T-cell (primary cell): ENCODE data around the gene TTF1. TPM values are rescaled to one million over a fixed set of nuclear protein-coding genes. Genes with fewer than 3 reads are reported as not detected.

Experiments used
- ATAC-seq, 4 experiments: fragments of 200-7000 bp in 3 of 4; fragments of 150-1000 bp in 1 of 4; cut with Tn5 transposase; replicated peaks in 1 of 4; 1 replicate in 3 of 4; 2 replicates in 1 of 4; pipeline ENCODE4 v1.10.0; 2021; ENCODE audit warnings: moderate library complexity in 3 of 4, mild to moderate bottlenecking in 2 of 4, moderate number of reproducible peaks in 1 of 4
- CTCF ChIA-PET, 2 donors: fragments of 300-600 bp; sonication (Branson Sonifier 250); formaldehyde crosslinking; loops; one replicate each; lab custom pipeline; 2022; ENCODE audit warnings: antibody characterized with exemption in 2 of 2; lab: Charles Lee
- POLR2A ChIA-PET, 2 donors: fragments of 300-600 bp; sonication (Branson Sonifier 250); formaldehyde crosslinking; loops; one replicate each; lab custom pipeline; 2022; ENCODE audit warnings: antibody characterized with exemption in 2 of 2; lab: Charles Lee
- DNase-seq, 35 experiments: peaks; one replicate each; pipeline versions ENCODE4 v3.0.0 to v3.0.0-alpha.2; 2013 to 2023
- H3K27ac ChIP-seq: one replicate; pipeline ENCODE4 v1.5.1; 2013; ENCODE audit warnings: low read length
- H3K27me3 ChIP-seq, 2 experiments: replicated peaks in 1 of 2; 1 replicate in 1 of 2; 2 replicates in 1 of 2; pipeline versions ENCODE4 v1.6.1 to v1.7.0; 2013; ENCODE audit warnings: low read length in 1 of 2, mixed read lengths in 1 of 2; ENCODE audit not compliant: control insufficient read depth in 2 of 2, insufficient read depth in 2 of 2; ENCODE audit errors: extremely low read depth in 1 of 2
- H3K36me3 ChIP-seq, 2 donors: 1 replicate in 1 of 2; 2 replicates in 1 of 2; pipeline versions ENCODE4 v1.6.1 to v1.7.0; 2013; ENCODE audit warnings: low read length in 1 of 2; ENCODE audit not compliant: control insufficient read depth in 2 of 2, insufficient read depth in 1 of 2; ENCODE audit errors: extremely low read depth in 1 of 2
- H3K4me1 ChIP-seq, 2 experiments: 1 replicate in 1 of 2; 2 replicates in 1 of 2; pipeline versions ENCODE4 v1.6.1 to v1.7.0; 2013; ENCODE audit warnings: low read length in 2 of 2, mixed read lengths in 1 of 2; ENCODE audit not compliant: insufficient read depth in 2 of 2, control insufficient read depth in 1 of 2; ENCODE audit errors: extremely low read depth in 1 of 2
- H3K4me3 ChIP-seq, 2 donors: 1 replicate in 1 of 2; 2 replicates in 1 of 2; pipeline versions ENCODE4 v1.5.1 to v1.7.0; 2013; ENCODE audit warnings: mild to moderate bottlenecking in 2 of 2, low read length in 1 of 2, moderate library complexity in 1 of 2; ENCODE audit not compliant: control insufficient read depth in 1 of 2; ENCODE audit errors: extremely low read depth in 1 of 2
- H3K9me3 ChIP-seq: 2 replicates; pipeline ENCODE4 v1.7.0; 2013
- H3K27ac Mint-ChIP-seq, 2 donors: one replicate each; pipeline ENCODE4 v1.8.0; 2020 to 2021; ENCODE audit warnings: mild to moderate bottlenecking in 2 of 2, mixed read lengths in 2 of 2
- H3K27me3 Mint-ChIP-seq, 2 donors: one replicate each; pipeline ENCODE4 v1.8.0; 2021 to 2022; ENCODE audit warnings: mixed read lengths in 2 of 2
- H3K36me3 Mint-ChIP-seq: one replicate; pipeline ENCODE4 v1.8.0; 2021; ENCODE audit warnings: mixed read lengths
- H3K4me1 Mint-ChIP-seq, 3 donors: one replicate each; pipeline ENCODE4 v1.8.0; 2020 to 2022; ENCODE audit warnings: mixed read lengths in 3 of 3, mild to moderate bottlenecking in 1 of 3
- H3K4me3 Mint-ChIP-seq, 3 donors: one replicate each; pipeline ENCODE4 v1.8.0; 2020 to 2022; ENCODE audit warnings: mild to moderate bottlenecking in 3 of 3, mixed read lengths in 3 of 3, moderate library complexity in 3 of 3
- H3K9me3 Mint-ChIP-seq, 3 donors: one replicate each; pipeline ENCODE4 v1.8.0; 2020 to 2022; ENCODE audit warnings: mixed read lengths in 3 of 3
- WGBS: methylation state at CpG from one replicate; pipeline ENCODE4 v1.1.5; 2013; ENCODE audit warnings: missing lambda C conversion rate; ENCODE audit not compliant: insufficient coverage; 5-methylcytosine and 5-hydroxymethylcytosine counted together
- total RNA-seq, 35 experiments: library from RNA in 6 of 35; stranded (reverse) in 6 of 35; fragments of 120-200 nt in 1 of 35; gene quantifications; one replicate each; pipeline versions ENCODE4 v1.2.1 to v1.2.4 and lab custom pipeline; 2013 to 2026

Gene TTF1
- total RNA-seq, 5 donors from 2014 or later (not counting 1 experiment from before 2014, with no cell fraction given), result 12.5 to 20.9 (median 19.2) TPM

DNA sequence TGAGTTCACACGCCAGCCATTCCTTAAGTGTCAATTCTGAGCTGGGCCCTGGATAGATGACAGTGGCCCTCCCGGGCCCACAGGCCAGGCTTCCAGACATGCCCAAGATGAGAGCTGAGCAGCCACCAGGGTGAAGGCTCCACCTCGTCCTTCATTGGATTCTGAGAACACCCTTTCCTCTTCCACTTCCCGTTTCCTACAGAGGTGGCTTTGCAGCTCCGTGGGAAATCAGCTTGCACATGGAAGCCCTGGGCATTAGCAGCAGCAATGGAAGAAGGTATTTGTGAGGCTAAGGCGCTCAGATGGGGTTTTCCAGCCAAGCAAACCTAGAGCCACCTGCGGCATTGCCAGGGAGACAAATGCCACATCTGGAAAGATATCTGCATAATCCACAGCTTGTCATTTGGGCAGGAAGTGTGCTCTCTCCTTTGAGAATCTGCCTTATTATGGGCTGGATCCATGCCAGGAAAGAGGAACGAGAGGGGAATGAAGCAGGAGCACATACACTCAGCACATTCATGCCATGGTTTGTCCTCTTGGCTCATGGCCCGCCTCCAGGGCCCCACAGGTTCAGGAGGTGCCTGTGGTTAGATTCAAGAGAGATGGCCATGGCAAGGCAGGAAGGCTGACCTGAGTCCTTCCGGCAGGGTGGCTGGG lies 37.4 kb upstream of the TTF1 start:
- Histone ChIP-seq H3K4me1 (no peaks in the 10 kb centered on the region), H3K27me3 (peaks cover 7 to 44% of the 10 kb centered on the region in 2 experiments), H3K36me3 (no peaks in the 10 kb centered on the region), H3K9me3 (no peaks in the 10 kb centered on the region), H3K27ac (no peak overlapping the region), H3K4me3 (no peak overlapping the region)
- ChIA-PET CTCF (no interaction called here), POLR2A (no interaction called here)
- DNase-seq (no peak), ATAC-seq (no peak)
- Mint-ChIP-seq H3K9me3 (no peaks in the 10 kb centered on the region), H3K4me1 (no peaks in the 10 kb centered on the region), H3K36me3 (no peaks in the 10 kb centered on the region), H3K27ac (no peak overlapping the region), H3K4me3 (no peak overlapping the region), H3K27me3 (peaks cover 34 to 59% of the 10 kb centered on the region in 2 donors)
- 74% methylated on average over 5 of the region's 10 CpGs for WGBS

DNA sequence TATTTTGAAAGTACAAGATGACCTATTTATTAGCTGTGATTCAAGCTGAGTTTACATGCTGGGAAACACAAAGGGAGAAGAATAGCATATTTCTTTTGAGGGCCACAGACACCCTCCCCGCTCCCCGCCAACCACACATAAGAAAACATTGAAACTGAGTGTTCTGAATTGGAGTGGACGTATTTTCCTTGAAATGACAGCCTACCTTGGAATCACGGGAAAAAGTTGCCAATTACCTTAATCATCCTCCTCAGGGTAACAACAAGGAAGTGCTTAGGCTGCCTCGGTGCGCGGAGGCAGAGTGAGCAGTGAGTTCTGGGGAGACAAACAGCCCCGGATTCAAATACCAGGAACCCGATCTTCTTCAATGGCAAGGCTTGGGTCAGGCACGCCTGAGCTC lies 34.8 kb upstream of the TTF1 start:
- Mint-ChIP-seq H3K4me1 (no peaks in the 10 kb centered on the region), H3K9me3 (no peaks in the 10 kb centered on the region), H3K4me3 (no peak overlapping the region), H3K27ac (no peak overlapping the region), H3K36me3 (no peaks in the 10 kb centered on the region), H3K27me3 (peaks cover 38 to 61% of the 10 kb centered on the region in 2 donors)
- Histone ChIP-seq H3K36me3 (no peaks in the 10 kb centered on the region), H3K27ac (no peak overlapping the region), H3K4me3 (no peak overlapping the region), H3K4me1 (no peaks in the 10 kb centered on the region), H3K27me3 (peaks cover 5 to 41% of the 10 kb centered on the region in 2 experiments), H3K9me3 (no peaks in the 10 kb centered on the region)
- 62% methylated on average over 6 of the region's 10 CpGs for WGBS
- ChIA-PET POLR2A (interaction anchor here in 1 of 2 donors (0.5 kb wide), 1 partner anchor 109 kb away, joined by 3 read pairs; no protein-coding TSS in a partner anchor), CTCF (no interaction called here)
- no peak for ATAC-seq
- no peak for DNase-seq

DNA sequence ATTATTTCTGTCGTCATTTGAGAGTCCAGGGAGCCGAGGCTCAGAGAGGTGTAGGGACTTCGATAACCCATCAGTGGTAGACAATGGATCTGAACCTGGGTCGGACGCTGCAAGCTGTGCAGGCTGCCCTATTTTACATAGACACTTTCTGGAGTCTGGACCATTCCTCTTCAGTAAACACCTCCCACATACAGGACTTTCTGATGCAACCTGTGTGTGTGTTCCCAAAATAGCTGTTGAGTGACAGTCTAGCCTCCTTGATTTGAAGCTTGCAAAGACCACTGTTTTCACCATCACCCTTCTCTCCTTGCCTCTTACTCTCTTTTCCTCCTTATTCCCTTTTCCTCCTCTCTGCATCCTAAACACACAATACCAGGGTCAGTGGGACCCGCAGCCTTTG lies 34.1 kb upstream of the TTF1 start:
- Histone ChIP-seq H3K4me3 (no peak overlapping the region), H3K27ac (no peak overlapping the region), H3K9me3 (no peaks in the 10 kb centered on the region), H3K4me1 (no peaks in the 10 kb centered on the region), H3K36me3 (no peaks in the 10 kb centered on the region), H3K27me3 (peaks cover 5 to 39% of the 10 kb centered on the region in 2 experiments)
- no peak for ATAC-seq
- DNase-seq, result no peak
- H3K4me3 Mint-ChIP-seq, result no peak overlapping the region
- H3K27ac Mint-ChIP-seq, result no peak overlapping the region
- no peaks in the 10 kb centered on the region for H3K4me1 Mint-ChIP-seq
- no peaks in the 10 kb centered on the region for H3K9me3 Mint-ChIP-seq
- CTCF ChIA-PET, result no interaction called here
- H3K36me3 Mint-ChIP-seq, result no peaks in the 10 kb centered on the region
- H3K27me3 Mint-ChIP-seq, result peaks cover 38 to 59% of the 10 kb centered on the region in 2 donors
- WGBS, result 83% methylated on average over 2 of the region's 6 CpGs
- POLR2A ChIA-PET, result interaction anchor here in 1 of 2 donors (0.5 kb wide), 1 partner anchor 109 kb away, joined by 3 read pairs; no protein-coding TSS in a partner anchor

DNA sequence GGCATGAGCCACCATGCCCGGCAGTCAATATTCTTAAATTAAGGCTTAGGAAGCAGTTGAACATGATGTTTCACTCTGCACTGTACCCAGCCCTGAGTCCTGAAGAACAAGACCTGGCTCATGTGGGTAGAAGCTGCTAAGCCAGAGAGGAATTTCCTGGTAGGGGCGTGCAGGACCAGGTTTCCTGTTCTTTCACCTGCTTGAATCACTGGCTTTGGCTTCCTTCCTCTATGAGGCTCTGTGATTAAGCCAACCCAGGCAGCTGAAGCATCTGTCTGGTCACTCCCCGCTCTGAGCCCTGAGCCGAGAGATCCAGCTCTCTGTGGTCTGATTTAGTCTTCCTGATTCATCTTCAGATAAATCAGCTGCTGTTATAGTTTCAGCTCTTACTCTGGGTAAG lies 32.5 kb upstream of the TTF1 start:
- ChIA-PET CTCF (no interaction called here), POLR2A (no interaction called here)
- Mint-ChIP-seq H3K27me3 (peaks cover 44 to 60% of the 10 kb centered on the region in 2 donors), H3K4me1 (no peaks in the 10 kb centered on the region), H3K36me3 (no peaks in the 10 kb centered on the region), H3K27ac (no peak overlapping the region), H3K4me3 (no peak overlapping the region), H3K9me3 (no peaks in the 10 kb centered on the region)
- Histone ChIP-seq H3K36me3 (no peaks in the 10 kb centered on the region), H3K4me1 (no peaks in the 10 kb centered on the region), H3K27ac (no peak overlapping the region), H3K27me3 (peaks cover 5 to 32% of the 10 kb centered on the region in 2 experiments), H3K4me3 (no peak overlapping the region), H3K9me3 (no peaks in the 10 kb centered on the region)
- WGBS, result 35% methylated on average over 4 of the region's 4 CpGs
- no peak for ATAC-seq
- no peak for DNase-seq

DNA sequence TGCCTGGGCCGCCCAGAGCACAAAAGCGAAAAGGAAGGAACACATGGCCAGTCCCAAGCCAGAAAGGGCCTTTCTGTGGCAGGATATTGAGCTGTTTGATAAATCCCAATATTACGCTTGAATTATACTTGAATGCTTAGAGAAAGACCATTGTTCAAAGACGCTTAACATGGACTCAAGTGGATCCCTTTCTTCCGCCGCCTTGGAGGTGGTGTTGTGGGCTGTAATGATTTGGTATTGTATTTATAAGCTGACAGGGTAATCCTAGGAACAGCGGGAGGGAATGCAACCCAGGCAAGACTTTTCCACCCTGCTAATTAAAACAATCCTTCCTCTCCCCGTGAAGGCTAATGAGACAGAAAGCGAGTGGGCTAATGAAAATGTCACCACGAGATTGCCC lies 28.2 kb upstream of the TTF1 start:
- ATAC-seq (no peak), DNase-seq (no peak)
- peaks cover 0 to 25% of the 10 kb centered on the region in 2 experiments for H3K27me3 ChIP-seq
- Mint-ChIP-seq H3K4me3 (no peak overlapping the region), H3K27ac (no peak overlapping the region), H3K9me3 (no peaks in the 10 kb centered on the region), H3K4me1 (no peaks in the 10 kb centered on the region), H3K36me3 (no peaks in the 10 kb centered on the region), H3K27me3 (peaks cover 46 to 50% of the 10 kb centered on the region in 2 donors)
- no peaks in the 10 kb centered on the region for H3K36me3 ChIP-seq
- no peak overlapping the region for H3K27ac ChIP-seq
- ChIA-PET CTCF (no interaction called here), POLR2A (no interaction called here)
- WGBS, result 80% methylated on average over 6 of the region's 10 CpGs
- H3K9me3 ChIP-seq, result no peaks in the 10 kb centered on the region
- H3K4me3 ChIP-seq, result no peak overlapping the region
- H3K4me1 ChIP-seq, result no peaks in the 10 kb centered on the region

DNA sequence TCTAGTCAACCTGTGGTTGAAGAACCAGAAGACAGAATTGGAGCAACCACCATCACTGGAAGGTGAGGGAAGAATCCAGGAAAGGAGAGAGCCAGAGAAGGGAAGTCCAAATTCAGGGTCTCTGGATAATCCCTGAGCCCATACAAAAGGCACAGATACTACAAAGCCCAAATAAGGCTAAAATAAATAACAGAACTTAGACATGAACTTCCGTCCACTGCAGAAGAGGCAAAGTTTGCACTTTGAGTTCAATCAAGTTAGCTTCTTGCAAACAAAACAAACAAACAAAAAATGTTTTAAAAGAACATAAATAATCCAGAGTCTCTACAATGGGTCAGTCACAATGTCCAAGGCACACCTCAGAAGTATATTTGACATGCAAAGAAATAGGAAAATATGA lies 24.4 kb upstream of the TTF1 start:
- CTCF ChIA-PET, result no interaction called here
- H3K27me3 ChIP-seq, result peaks cover 2 to 35% of the 10 kb centered on the region in 2 experiments
- Mint-ChIP-seq H3K36me3 (no peaks in the 10 kb centered on the region), H3K9me3 (no peaks in the 10 kb centered on the region), H3K4me1 (no peaks in the 10 kb centered on the region), H3K27me3 (peaks cover 51 to 56% of the 10 kb centered on the region in 2 donors), H3K4me3 (no peak overlapping the region), H3K27ac (no peak overlapping the region)
- H3K4me1 ChIP-seq, result no peaks in the 10 kb centered on the region
- POLR2A ChIA-PET, result no interaction called here
- no peak overlapping the region for H3K4me3 ChIP-seq
- no peak for ATAC-seq
- H3K9me3 ChIP-seq, result no peaks in the 10 kb centered on the region
- WGBS, result 100% methylated on average over 1 of the region's 1 CpG
- H3K36me3 ChIP-seq, result no peaks in the 10 kb centered on the region
- H3K27ac ChIP-seq, result no peak overlapping the region
- no peak for DNase-seq
